ENCODE results near the gene PARD3B.
A peak's percentile ranks its signal among the peaks of the same experiment; 100 is the strongest.
"Not testable (repeated sequence)": the region's sequence is repeated elsewhere in the genome, so short reads cannot be mapped to it uniquely, and the experiment has no call there.

PARD3B gene

DNA sequence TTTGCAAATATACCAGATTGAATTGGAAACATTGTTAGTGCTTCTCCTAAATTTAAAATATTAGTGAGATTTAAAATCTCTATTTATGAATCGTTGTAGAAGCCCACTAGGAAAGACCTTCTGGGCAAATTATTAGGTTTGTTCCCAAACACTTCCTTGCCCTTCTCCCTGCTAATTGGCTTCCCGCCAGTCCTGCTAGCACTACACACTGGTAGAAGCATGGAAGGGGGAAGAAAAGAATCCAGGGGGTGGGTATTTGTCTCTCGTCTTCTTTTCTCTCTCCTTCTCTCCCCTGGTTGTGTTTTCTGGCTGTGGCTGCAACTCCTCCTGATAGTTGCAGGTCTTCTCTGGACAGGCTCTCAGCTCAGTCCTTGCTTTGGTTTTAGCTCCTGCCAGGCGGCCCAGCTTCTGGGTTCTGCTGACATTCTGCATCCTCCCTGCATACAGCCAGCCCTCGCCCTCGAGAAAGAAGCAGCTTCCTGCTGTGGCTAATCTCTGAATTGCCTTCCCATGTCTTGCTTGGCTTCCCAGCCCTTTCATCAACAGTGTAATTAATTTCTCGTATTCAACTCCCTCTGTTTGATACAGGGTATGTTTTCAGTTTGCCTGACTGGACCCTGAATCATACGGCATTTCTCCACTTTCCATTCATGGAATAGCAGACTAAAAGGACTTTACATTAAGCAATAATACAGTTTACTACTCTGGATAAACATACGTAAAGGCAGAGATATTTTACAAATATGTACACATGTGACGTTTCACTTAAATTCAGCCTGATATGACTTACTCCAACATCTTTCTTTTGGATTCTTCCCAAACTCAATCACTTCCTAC, 6.9 kb upstream of the PARD3B start:
- DNase-seq (ENCODE audit: low read depth in 1 of 2, low spot score in 1 of 2): no peak

- DNase-seq (ENCODE audit: low read depth in 1 of 2, low spot score in 1 of 2): no peak
Observed at GRCh38 chr2:204539019-204539385, 6.3 kb upstream of the PARD3B start.

DNA sequence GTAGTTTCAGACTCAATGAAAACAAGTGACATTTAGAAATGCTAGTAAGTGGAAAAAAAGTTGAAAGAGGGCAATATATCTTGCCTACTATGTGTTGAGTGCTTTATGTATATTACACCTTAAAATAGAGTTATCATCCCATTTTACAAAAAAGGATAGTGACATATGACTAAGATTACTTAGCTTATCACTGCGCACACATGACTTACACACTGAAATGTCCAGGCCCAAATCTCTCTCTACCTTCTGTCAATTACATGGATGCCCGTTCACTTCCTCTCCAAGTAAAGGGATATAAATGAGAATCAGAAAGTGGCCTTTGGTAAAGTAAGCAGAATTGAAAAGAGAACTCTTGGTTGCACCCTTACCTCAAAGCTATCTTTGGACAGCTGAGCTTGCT, 3.6 kb upstream of the PARD3B start:
- no peak for DNase-seq (ENCODE audit: low read depth in 1 of 2, low spot score in 1 of 2)

DNA sequence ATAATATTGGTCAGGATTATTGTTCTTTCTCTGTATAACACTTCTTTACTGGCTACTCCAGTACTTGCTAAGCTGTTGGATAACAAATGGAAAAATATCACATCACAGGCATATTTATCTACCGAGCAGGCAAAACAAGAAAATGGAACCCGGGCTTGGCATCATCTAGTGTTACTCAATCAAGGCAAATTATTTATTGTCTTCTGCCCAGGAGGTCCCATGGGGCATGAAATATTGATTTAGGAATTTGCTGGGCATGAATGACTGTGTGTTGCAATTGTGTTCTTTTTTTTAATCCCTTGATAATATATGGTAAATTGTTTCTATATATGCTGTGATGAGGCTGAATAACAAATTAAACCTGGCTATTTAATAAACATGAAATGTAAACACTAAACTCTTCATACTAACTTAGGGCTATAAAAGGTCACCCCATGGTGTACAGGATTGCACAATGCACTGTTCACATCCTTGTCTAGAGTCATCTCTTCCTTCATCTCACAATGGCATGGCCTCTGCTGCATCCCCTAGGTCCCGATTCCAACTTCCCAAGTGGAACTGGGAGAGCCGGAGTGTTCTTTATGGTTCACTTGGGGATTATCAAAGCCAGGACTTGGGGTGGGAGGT, 2.2 kb upstream of the PARD3B start:
- no peak for DNase-seq (ENCODE audit: low read depth in 1 of 2, low spot score in 1 of 2)

DNA sequence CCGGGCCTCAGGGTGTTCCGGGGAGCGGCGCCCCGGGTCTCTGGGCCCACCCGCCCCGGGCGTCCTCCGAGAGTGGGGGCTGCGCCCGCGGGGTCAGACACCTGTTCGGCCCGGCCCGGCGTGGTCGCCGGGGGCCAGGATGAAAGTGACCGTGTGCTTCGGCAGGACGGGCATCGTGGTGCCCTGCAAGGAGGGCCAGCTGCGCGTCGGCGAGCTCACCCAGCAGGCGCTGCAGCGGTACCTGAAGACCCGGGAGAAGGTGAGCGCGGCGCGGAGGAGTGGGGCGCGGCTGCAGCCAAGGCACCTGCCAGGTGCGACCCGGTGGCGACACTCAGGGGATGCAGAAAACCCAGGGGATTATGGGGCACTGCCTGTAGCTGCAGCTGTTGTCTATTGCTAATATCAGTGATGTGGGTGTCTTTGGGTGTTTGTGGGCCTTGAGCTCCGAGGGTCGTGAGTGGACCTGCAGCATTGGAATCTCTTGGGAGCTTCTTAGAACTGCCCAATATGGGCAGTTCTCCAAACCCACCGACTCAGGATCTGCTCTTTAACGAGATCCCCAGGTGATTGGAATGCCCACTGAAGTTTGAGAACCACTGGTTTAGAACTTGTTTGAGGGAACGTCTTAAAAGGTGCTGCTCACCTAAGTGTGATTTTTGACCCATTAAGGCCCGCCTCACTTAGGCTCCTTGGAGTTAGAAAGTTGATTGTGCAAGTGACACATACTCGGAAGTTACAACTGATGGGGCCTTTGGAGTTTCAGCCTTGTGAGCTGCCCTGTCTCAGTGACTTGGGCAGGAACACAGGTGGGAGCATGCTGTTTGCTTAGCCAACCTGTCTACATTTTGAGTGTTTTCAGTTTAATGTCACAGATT, 823 bp downstream of the PARD3B start:
- no peak for DNase-seq (ENCODE audit: low read depth in 1 of 2, low spot score in 1 of 2)

GRCh38 chr2:204550751-204551511, 5.7 kb downstream of the PARD3B start:
- no peak for DNase-seq (ENCODE audit: low read depth in 1 of 2, low spot score in 1 of 2)

GRCh38 chr2:204551512-204551863, 6.2 kb downstream of the PARD3B start:
- DNase-seq (ENCODE audit: low read depth in 1 of 2, low spot score in 1 of 2): no peak

DNA sequence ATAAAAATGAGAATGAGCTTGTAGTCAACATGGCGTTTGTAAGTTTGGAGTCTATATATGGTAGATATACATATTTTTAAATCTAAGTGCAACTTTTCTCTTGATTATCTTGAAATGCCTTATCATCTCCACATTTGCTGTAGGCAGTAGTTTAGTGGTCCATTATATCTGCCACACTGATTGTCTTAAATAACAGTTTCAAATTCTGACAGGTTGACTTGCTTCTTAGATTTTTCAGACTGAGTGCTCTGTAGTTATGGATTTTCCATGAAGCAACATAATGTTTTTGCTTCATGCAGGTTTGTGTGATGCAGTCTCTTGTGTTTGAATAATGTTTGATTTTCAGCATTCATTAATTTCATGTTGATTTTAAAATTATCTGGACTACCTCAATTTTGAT, 12.3 kb downstream of the PARD3B start:
- no peak for DNase-seq (ENCODE audit: low read depth in 1 of 2, low spot score in 1 of 2)

- DNase-seq (ENCODE audit: low read depth in 1 of 2, low spot score in 1 of 2): not testable (repeated sequence)
Observed at GRCh38 chr2:204559358-204559757, 14.1 kb downstream of the PARD3B start.

DNA sequence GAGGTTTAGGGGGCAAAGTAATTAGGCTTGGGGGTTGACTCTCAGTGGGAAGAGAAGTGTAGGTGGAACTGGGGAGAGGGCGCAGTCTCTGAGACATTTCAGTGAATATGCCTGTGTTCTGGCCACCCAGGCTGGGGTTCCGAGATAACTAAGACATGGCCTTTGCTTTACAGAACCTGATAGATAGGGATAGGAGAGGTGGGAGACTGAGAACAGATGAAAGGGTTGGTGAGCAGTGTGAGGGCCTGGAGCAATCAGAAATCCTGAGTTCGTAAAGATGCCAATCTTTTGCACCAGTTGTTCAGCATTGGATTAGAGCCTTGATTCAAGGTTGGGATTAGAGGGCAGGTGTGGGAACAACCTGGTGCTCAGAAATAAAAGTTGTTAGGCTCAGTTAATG, 15.6 kb downstream of the PARD3B start:
- DNase-seq (ENCODE audit: low read depth in 1 of 2, low spot score in 1 of 2): no peak

- DNase-seq (ENCODE audit: low read depth in 1 of 2, low spot score in 1 of 2): no peak
Observed at GRCh38 chr2:204561771-204562170, 16.5 kb downstream of the PARD3B start.

- no peak for DNase-seq (ENCODE audit: low read depth in 1 of 2, low spot score in 1 of 2)
Observed at GRCh38 chr2:204566439-204566838, 21.2 kb downstream of the PARD3B start.

- no peak for DNase-seq (ENCODE audit: low read depth in 1 of 2, low spot score in 1 of 2)
Observed at GRCh38 chr2:204570421-204570820, 25.1 kb downstream of the PARD3B start.

- DNase-seq (ENCODE audit: low read depth in 1 of 2, low spot score in 1 of 2): no peak
Observed at GRCh38 chr2:204571041-204571440, 25.8 kb downstream of the PARD3B start.

- DNase-seq (ENCODE audit: low read depth in 1 of 2, low spot score in 1 of 2): no peak
Observed at GRCh38 chr2:204571911-204572310, 26.6 kb downstream of the PARD3B start.

GRCh38 chr2:204573221-204573620, 27.9 kb downstream of the PARD3B start:
- DNase-seq (ENCODE audit: low read depth in 1 of 2, low spot score in 1 of 2): no peak

DNA sequence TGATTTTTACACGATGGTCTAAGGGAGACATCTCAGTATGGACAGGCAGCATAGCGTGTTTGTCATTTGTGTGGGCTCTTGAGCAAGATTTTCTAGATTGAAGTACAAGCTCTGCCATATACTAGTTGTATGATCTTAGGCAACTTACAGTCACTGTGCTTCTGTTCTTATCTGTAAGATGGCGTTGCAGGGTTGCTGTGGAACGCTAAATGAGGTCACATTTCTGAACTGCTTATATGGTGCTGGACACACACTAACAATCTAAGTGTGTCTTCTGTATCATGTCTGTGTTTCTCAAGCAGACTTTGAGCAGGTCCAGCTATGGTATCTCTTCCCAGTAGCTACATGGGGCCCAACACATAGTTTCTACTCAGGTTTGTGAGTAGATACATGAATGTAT, 29.2 kb downstream of the PARD3B start:
- no peak for DNase-seq (ENCODE audit: low read depth in 1 of 2, low spot score in 1 of 2)

DNA sequence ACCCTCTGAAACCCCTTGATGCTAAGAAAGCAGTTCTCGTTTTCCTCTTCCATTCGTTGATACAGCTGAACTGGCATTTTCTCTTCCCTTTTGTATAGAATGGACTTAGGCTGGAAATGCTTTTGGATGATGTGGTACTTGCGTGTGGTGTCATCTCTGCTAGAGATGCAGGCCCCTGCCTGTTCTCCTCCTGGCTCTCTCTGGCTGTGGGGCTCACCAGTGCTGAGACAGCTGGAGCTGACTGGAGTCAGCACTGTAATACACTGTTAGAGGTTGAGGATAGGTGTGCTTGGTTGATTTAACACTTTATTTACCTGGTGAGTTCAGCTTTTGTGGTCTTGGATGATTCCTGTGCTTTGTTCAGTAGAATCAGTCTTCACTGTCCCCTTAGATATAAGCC, 30.2 kb downstream of the PARD3B start:
- DNase-seq (ENCODE audit: low read depth in 1 of 2, low spot score in 1 of 2): no peak

GRCh38 chr2:204576362-204576979, 31.2 kb downstream of the PARD3B start:
- DNase-seq (ENCODE audit: low read depth in 1 of 2, low spot score in 1 of 2): peak in 1 of 2 donors; percentile 11

- DNase-seq (ENCODE audit: low read depth in 1 of 2, low spot score in 1 of 2): no peak
Observed at GRCh38 chr2:204578928-204579598, 33.8 kb downstream of the PARD3B start.
